Ascending aorta (tissue), 2 donors: Measurements from ENCODE around the gene DOCK9. TPM values are rescaled to one million over a fixed set of nuclear protein-coding genes. Genes with fewer than 3 reads are reported as not detected.

Experiments used
- DNase-seq, 2 donors: peaks; one replicate each; pipeline ENCODE4 v3.0.0-alpha.2; 2019; ENCODE audit warnings: low spot score in 2 of 2
- H3K27ac ChIP-seq, 2 donors: fragments of 200-600 bp; sonication (generic); one replicate each; pipeline ENCODE4 v1.5.1; 2016 to 2017; ENCODE audit warnings: mild to moderate bottlenecking in 1 of 2
- H3K27me3 ChIP-seq: fragments of 200-600 bp; sonication (generic); one replicate; pipeline ENCODE4 v1.5.1; 2017
- H3K36me3 ChIP-seq, 2 donors: fragments of 200-600 bp; sonication (generic); one replicate each; pipeline ENCODE4 v1.5.1; 2016
- H3K4me1 ChIP-seq, 2 donors: fragments of 200-600 bp; sonication (generic); one replicate each; pipeline ENCODE4 v1.5.1; 2016 to 2017; ENCODE audit warnings: mild to moderate bottlenecking in 1 of 2
- H3K4me3 ChIP-seq, 2 donors: fragments of 200-600 bp; sonication (generic); one replicate each; pipeline ENCODE4 v1.5.1; 2016 to 2017; ENCODE audit warnings: mild to moderate bottlenecking in 1 of 2
- H3K9me3 ChIP-seq, 2 donors: fragments of 200-600 bp; sonication (generic); one replicate each; pipeline ENCODE4 v1.5.1; 2016
- intact Hi-C: fragments of 100-400 bp; cut with DNase I; formaldehyde crosslinking; loops from one replicate; pipeline ENCODE4 v1.15.1; 2023
- total RNA-seq: library from RNA; depleted of rRNA; stranded (reverse); fragments of >200 nt; gene quantifications from one replicate; pipeline ENCODE4 v1.1.0, GENCODE V29; 2016
- TF ChIP-seq, protein P1 (sequence below), 3 experiments: fragments of 200-600 bp in 2 of 3; fragments of 450-650 bp in 1 of 3; sonication (generic) in 2 of 3; IDR thresholded peaks; one replicate each; pipeline ENCODE4 v1.5.1; 2016 to 2019; ENCODE audit warnings: antibody characterized with exemption in 3 of 3, mild to moderate bottlenecking in 1 of 3, moderate library complexity in 1 of 3

The DOCK9 gene
- total RNA-seq, 1 donor from 2014 or later: 88.2 TPM

DNA sequence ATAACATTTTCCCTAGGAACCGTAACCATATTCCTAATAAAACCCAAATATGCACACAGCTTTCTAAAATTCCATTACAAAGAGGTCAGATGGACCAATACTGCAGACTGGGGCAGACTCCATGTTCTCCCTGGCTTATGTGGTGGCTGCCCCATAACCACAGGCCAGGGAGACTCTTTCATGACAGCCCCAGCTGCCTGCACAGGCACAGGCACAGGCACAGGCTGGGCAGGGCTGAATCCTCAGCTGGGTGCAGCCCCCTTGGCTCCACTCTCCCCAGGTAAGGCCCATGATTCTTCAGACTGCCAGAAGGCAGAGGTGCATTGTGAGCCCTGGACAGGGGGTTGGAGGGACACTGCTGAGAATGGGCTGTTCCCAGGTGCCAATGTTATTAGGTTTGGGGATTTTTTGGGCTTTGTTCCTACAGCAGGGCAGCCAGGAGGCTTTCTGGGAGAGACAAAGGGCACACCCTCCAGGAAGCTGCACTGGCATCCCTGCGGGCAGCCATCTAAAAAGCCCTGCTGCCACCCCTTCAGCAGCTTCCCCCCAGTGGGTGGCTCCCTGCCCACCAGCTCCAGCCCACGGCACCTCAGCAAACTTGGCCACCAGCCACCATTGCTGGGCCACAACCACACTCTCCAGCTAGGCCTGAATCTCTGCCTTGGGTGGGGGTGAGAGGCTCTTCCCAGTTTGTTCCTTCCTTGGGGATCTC, 20.0 kb downstream of the DOCK9 start:
- intact Hi-C loops: no loop called here
- H3K4me1 ChIP-seq: no peaks in the 10 kb centered on the region
- DNase-seq: no peak

GRCh38 chr13:98955336-98955735, 22.5 kb downstream of the DOCK9 start:
- Histone ChIP-seq H3K4me3 (no peak overlapping the region), H3K9me3 (no peaks in the 10 kb centered on the region), H3K36me3 (peaks cover 0 to 2% of the 10 kb centered on the region in 2 donors), H3K4me1 (no peaks in the 10 kb centered on the region), H3K27ac (no peak overlapping the region), H3K27me3 (no peaks in the 10 kb centered on the region)
- TF ChIP-seq, protein P1, sequence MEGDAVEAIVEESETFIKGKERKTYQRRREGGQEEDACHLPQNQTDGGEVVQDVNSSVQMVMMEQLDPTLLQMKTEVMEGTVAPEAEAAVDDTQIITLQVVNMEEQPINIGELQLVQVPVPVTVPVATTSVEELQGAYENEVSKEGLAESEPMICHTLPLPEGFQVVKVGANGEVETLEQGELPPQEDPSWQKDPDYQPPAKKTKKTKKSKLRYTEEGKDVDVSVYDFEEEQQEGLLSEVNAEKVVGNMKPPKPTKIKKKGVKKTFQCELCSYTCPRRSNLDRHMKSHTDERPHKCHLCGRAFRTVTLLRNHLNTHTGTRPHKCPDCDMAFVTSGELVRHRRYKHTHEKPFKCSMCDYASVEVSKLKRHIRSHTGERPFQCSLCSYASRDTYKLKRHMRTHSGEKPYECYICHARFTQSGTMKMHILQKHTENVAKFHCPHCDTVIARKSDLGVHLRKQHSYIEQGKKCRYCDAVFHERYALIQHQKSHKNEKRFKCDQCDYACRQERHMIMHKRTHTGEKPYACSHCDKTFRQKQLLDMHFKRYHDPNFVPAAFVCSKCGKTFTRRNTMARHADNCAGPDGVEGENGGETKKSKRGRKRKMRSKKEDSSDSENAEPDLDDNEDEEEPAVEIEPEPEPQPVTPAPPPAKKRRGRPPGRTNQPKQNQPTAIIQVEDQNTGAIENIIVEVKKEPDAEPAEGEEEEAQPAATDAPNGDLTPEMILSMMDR (IDR thresholded peaks at IDR 0.05): no peak
- DNase-seq: no peak
- intact Hi-C loops: no loop called here

More for the DNA sequence above, 20.0 kb downstream of the DOCK9 start:
- H3K9me3 ChIP-seq: no peaks in the 10 kb centered on the region
- H3K27ac ChIP-seq: no peak overlapping the region
- no peaks in the 10 kb centered on the region for H3K27me3 ChIP-seq
- TF ChIP-seq, protein P1 (IDR thresholded peaks at IDR 0.05): no peak
- no peak overlapping the region for H3K4me3 ChIP-seq
- peaks cover 0 to 2% of the 10 kb centered on the region in 2 donors for H3K36me3 ChIP-seq

DNA sequence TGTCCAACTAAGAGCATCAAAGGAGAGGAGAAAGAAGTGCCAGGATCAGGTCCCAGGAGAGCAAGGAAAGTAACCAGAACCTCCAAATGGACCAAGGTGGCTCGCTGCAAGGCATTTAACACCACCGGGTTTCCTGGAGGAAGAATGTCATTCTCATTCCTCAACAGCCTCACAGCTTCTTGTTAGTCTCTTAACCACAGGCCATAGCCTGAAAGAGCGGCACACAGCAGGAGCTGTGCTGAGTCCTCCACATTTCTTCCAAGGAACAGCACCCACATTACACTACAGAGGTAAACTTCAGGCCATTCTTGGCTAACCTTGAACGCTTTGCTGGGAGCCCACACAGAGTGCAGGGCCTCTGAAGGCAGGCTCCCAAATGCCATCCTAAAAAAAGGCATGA, 23.6 kb downstream of the DOCK9 start:
- Histone ChIP-seq H3K9me3 (no peaks in the 10 kb centered on the region), H3K36me3 (peaks cover 0 to 2% of the 10 kb centered on the region in 2 donors), H3K4me3 (no peak overlapping the region), H3K27me3 (no peaks in the 10 kb centered on the region), H3K27ac (no peak overlapping the region), H3K4me1 (no peaks in the 10 kb centered on the region)
- TF ChIP-seq, protein P1 (IDR thresholded peaks at IDR 0.05): no peak
- intact Hi-C loops: no loop called here
- no peak for DNase-seq

DNA sequence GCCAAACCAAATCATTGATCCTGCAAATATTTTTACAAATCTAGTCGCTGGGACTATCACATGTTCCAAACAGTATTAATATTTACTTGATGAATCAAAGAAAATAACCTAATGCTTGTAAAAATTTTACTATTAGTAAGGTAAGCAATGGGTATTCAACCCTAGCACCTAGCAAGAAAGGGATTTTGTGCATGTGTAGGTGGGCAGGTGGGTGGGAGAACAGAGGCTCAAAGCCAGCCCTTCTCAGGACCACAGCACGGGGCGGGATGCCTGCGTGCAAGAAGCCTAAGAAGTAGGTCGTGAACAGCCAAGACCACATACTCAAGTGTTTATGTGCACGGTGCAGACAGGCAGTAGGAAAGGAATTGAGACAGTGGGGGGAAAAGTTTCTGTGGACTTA, 26.6 kb downstream of the DOCK9 start:
- Histone ChIP-seq H3K36me3 (peaks cover 0 to 2% of the 10 kb centered on the region in 2 donors), H3K27me3 (no peaks in the 10 kb centered on the region), H3K9me3 (no peaks in the 10 kb centered on the region), H3K27ac (no peak overlapping the region), H3K4me3 (no peak overlapping the region), H3K4me1 (no peaks in the 10 kb centered on the region)
- no peak for DNase-seq
- intact Hi-C loops: no loop called here
- TF ChIP-seq, protein P1 (IDR thresholded peaks at IDR 0.05): no peak

GRCh38 chr13:98950705-98951104, 27.2 kb downstream of the DOCK9 start:
- H3K4me1 ChIP-seq: no peaks in the 10 kb centered on the region
- DNase-seq: no peak
- H3K9me3 ChIP-seq: no peaks in the 10 kb centered on the region
- TF ChIP-seq, protein P1 (IDR thresholded peaks at IDR 0.05): no peak
- no peaks in the 10 kb centered on the region for H3K27me3 ChIP-seq
- intact Hi-C loops: no loop called here
- peaks cover 0 to 2% of the 10 kb centered on the region in 2 donors for H3K36me3 ChIP-seq
- no peak overlapping the region for H3K4me3 ChIP-seq
- no peak overlapping the region for H3K27ac ChIP-seq
